B cell (primary cell): Measurements from ENCODE around the gene PLD5.

Experiments used
- CTCF ChIP-seq: fragments of 200-600 bp; IDR thresholded peaks from one replicate; pipeline ENCODE4 v1.8.0; 2022; ENCODE audit warnings: antibody characterized with exemption, mild to moderate bottlenecking
- EZH2 ChIP-seq: IDR thresholded peaks from 2 replicates; pipeline ENCODE4 v1.6.1; 2012; ENCODE audit warnings: borderline replicate concordance, low read depth, mild to moderate bottlenecking, moderate library complexity, low read length; ENCODE audit not compliant: insufficient read depth, poor library complexity, severe bottlenecking

GRCh38 chr1:242425232-242425631 is 99.3 kb downstream of the PLD5 start:
- TF ChIP-seq CTCF, result no peak
- no peak for TF ChIP-seq EZH2
